ENCODE data around the gene JAK1.

Gene JAK1

DNA sequence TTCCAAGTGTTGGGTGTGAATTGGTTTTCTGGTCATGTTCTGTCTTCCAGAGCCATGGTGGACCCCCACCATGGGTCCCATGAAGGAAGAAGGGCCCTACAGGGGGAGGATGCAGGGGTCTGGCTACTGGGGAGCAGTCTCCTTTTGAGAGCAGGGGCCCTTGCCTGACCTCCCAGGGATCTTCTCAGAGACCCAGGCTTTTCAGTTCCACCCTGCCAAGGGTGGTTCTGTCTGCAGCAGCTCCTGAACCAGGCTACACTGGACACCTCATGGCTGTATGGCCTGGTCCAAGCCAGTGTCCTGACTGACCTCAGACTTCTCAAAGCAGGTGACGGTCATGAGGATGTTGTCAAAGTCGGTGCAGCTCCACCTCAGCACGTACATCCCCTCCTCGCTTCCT, 109.0 kb downstream of the JAK1 start:
- DNase-seq = no peak

- no peak for DNase-seq
Measured at GRCh38 chr1:64856553-64856952, 109.8 kb downstream of the JAK1 start.

- DNase-seq = no peak
Measured at GRCh38 chr1:64855557-64855956, 110.8 kb downstream of the JAK1 start.

GRCh38 chr1:64854674-64855073, 111.7 kb downstream of the JAK1 start:
- no peak for DNase-seq

GRCh38 chr1:64851664-64852063, 114.7 kb downstream of the JAK1 start:
- no peak for DNase-seq

DNA sequence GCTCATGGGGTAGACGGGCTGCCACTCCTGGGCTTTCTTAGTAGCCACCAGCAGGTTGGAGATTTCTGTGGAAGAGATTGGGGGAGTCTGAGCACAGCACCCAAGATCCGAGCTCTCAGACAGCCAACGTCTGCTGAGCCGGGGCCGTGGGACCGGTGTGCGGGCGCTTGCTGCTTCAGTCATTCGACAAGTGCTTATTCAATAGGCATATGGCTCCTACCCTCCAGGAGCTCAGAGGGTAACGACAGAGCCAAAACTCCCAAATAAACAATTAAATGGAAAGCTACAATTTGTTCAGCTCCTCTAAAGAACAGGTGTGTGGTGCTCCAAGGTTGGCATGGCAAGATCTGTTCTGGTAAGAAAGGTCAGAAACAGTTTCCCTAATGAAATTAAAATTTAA, 115.5 kb downstream of the JAK1 start:
- no peak for DNase-seq

DNA sequence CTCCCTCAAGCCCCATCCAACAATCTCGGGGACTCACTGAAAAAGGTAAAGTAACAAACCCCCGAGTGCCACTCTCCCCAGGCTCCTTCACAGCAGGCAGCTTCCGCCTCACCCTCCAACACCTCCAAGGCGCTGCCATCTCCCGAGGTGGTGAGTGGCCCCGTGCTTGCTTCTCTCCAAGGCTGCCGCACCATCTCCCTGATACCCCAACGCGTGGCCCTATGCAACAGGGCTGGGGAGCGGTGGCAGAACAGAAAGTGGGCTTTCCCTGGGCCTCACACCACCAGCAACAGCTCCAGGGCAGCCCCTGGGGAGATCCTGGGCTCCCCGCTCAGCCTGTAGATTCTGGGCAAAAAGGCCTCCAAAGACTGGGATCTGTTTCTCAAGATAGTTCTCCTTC, 116.4 kb downstream of the JAK1 start:
- no peak for DNase-seq

DNA sequence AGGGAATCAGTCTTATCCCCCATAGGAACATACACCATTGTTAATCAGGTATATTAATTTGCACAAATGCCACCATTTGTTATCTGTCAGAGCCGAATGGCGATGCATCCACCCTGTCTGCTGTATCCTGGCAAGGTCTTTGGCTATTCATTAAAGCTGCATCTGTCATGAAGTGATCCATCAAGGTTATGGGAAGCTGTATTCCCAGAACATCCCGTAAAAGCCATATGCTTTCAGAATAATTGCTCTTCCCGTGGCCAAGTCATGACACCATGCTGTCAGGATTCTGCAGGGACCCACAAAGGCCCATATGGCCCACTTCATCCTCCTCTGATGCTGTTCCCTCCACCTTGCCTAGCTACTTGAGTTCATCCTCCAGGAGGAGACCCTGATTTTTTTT, 117.5 kb downstream of the JAK1 start:
- DNase-seq = no peak

GRCh38 chr1:64848136-64848535, 118.2 kb downstream of the JAK1 start:
- DNase-seq = no peak

- DNase-seq = no peak
Measured at GRCh38 chr1:64847666-64848065, 118.7 kb downstream of the JAK1 start.

DNA sequence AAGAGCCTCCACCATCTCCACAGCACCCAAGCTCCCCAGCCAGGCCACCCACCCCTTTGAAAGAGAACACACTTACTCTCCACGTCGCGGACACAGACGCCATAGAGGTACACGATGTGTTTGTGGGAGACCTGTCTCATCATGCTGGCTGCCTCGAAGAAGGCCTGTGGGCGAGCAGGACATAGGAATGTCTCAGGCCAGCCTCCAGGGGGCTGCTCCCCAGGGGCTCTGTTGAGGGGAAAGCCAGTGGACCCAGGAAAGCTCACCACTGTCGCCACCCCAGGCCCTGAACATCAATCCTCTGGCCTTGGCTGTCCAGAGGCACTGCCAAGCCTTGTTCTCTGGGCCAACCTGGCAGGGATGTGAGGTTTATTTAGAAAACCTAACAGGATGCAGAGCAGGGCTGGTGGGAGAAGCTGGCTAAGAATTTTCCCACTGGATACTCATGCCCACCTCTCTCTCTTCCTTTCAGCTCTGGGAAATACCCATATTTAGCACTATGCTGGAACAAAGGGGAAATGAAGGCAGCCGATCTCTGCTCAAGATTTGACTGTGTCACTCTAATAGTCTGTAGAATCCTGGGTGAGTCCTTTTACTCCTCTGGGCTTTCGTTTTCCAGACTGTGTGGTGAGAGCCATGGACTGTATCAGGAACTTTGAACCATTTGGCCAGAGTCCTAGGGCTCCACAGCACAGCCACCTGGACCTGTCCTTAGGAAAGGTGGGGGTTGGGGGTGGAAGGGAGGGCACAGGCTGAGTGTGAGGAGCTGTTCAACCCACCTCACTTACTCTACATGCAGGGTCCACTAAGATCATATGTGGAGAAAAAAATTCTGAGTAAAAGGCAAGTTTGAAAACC, 119.5 kb downstream of the JAK1 start:
- DNase-seq = no peak

- no peak for DNase-seq
Measured at GRCh38 chr1:64845831-64846425, 120.4 kb downstream of the JAK1 start.

DNA sequence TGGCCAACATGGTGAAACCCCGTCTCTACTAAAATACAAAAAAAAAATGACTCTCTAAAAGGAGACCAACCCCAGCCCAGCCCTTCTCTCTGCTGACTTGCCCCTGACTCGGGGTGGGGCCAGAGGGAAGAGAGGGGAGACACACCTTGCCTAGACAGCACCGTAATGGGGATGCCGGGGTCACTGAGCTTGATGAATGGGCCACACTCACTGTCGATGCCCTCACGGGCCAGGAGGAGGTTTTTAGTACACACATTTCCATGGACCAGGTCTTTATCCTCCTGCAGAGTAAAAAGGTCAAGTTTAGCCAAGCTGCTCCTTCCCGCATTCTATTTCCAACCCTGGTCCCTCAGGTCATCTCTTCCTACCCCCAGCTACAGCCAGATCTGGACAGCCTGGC, 121.7 kb downstream of the JAK1 start:
- DNase-seq = no peak

- DNase-seq = no peak
Measured at GRCh38 chr1:64844175-64844574, 122.2 kb downstream of the JAK1 start.

GRCh38 chr1:64843675-64844074, 122.7 kb downstream of the JAK1 start:
- no peak for DNase-seq

GRCh38 chr1:64842224-64842623, 124.1 kb downstream of the JAK1 start:
- DNase-seq = no peak

GRCh38 chr1:64841330-64842065, 124.9 kb downstream of the JAK1 start:
- DNase-seq = no peak

- no peak for DNase-seq
Measured at GRCh38 chr1:64839732-64840405, 126.5 kb downstream of the JAK1 start.

- DNase-seq = no peak
Measured at GRCh38 chr1:64839261-64839660, 127.1 kb downstream of the JAK1 start.

DNA sequence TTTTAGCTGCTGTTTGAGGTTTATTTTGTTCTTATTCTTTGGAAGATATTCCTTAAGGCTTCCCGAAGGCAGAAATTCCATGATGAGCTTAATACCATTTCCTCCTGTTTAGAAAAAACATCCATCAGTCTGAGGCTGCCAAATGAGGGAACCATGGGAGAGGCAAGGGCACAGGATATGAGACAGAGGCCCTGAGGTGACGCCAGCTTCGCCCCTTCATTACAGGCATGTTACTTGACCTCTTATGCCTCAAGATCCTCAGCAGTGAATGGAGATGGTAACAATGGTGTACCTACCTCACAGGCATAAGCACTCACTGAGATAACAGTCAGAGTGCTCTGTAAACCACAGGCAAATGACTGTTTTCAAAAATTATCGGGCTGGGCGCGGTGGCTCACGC, 127.9 kb downstream of the JAK1 start:
- DNase-seq = no peak

GRCh38 chr1:64836802-64837201, 129.5 kb downstream of the JAK1 start:
- DNase-seq = no peak

- no peak for DNase-seq
Measured at GRCh38 chr1:64834734-64835133, 131.6 kb downstream of the JAK1 start.

DNA sequence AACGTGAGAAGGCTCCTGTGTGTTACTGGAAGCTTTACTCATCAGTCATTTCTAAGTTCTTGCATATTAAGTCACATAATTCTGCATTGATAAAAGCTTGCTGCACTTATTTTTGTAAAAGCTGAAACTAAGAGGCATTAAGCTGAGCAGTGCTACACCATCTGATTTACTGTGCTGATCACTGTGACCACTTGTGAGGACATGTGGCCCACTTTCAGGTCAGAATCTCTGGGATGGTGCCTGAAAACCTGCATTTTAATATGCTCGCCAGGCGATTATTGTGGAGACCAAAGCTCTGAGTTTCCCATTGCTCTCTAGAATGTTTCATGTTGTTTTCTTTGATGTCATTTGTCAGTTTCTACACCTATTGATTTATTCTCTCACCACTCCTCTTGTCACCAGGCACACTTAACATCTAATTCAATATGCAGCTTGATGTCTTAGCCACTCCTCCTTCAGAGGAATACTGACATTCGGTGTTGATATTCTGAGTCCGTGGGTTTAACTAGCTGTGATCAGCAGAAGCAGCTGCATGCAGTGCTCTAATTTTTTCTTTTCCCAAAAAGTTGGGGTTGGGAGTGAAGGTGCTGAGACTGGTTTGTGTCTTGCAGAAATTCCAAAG, 136.2 kb downstream of the JAK1 start:
- DNase-seq = no peak
